PFSK-1 (cell line): ENCODE data around the gene CPT1A.

ENCODE experiments used
- POLR2AphosphoS5 ChIP-seq: IDR thresholded peaks from 2 replicates; pipeline ENCODE4 v1.6.1; 2012; ENCODE audit warnings: low read depth, mild to moderate bottlenecking, control low read depth, low read length, moderate library complexity
- SIN3A ChIP-seq: IDR thresholded peaks from 2 replicates; pipeline ENCODE4 v1.6.1; 2012; ENCODE audit warnings: mild to moderate bottlenecking, low read length, moderate library complexity, borderline replicate concordance; ENCODE audit not compliant: insufficient read depth

GRCh38 chr11:68840661-68841653 lies 759 bp downstream of the CPT1A start:
- TF ChIP-seq POLR2AphosphoS5 (no peak), SIN3A (no peak; the same call in 1 of the 2 replicates)
